Gastroesophageal sphincter (tissue), 4 donors: Measurements from ENCODE around the gene ZNF436. TPM values are rescaled to one million over a fixed set of nuclear protein-coding genes. Genes with fewer than 3 reads are reported as not detected.
A peak's percentile ranks its signal among the peaks of the same experiment; 100 is the strongest.

Experiments
- ATAC-seq: fragments of 150-250 bp; one replicate; pipeline ENCODE4 v1.9.1; 2016; ENCODE audit warnings: mild to moderate bottlenecking, moderate library complexity
- H3K27ac ChIP-seq, 4 donors: fragments of 200-600 bp; sonication (generic) in 3 of 4; 1 replicate in 3 of 4; 2 replicates in 1 of 4; pipeline ENCODE4 v1.5.1; 2016 to 2019
- H3K27me3 ChIP-seq: fragments of 200-600 bp; sonication (generic); one replicate; pipeline ENCODE4 v1.5.1; 2019
- H3K36me3 ChIP-seq, 2 donors: fragments of 200-600 bp; sonication (generic); one replicate each; pipeline ENCODE4 v1.5.1; 2019; ENCODE audit warnings: control low read depth in 1 of 2
- H3K4me1 ChIP-seq, 3 donors: fragments of 200-600 bp; sonication (generic); 1 replicate in 2 of 3; 2 replicates in 1 of 3; pipeline ENCODE4 v1.5.1; 2016 to 2019; ENCODE audit warnings: control low read depth in 2 of 3
- H3K4me3 ChIP-seq, 2 donors: fragments of 200-600 bp; sonication (generic); one replicate each; pipeline ENCODE4 v1.5.1; 2019; ENCODE audit warnings: mild to moderate bottlenecking in 1 of 2, moderate library complexity in 1 of 2
- H3K9me3 ChIP-seq, 3 donors: fragments of 200-600 bp; sonication (generic); one replicate each; pipeline ENCODE4 v1.5.1; 2017 to 2019; ENCODE audit warnings: control low read depth in 2 of 3
- EP300 ChIP-seq: sonication (generic); formaldehyde crosslinking; IDR thresholded peaks from one replicate; pipeline ENCODE4 v1.6.1; 2017; ENCODE audit warnings: antibody characterized with exemption, mild to moderate bottlenecking
- POLR2A ChIP-seq, 2 donors: fragments of 450-650 bp; IDR thresholded peaks; one replicate each; pipeline ENCODE4 v1.6.1; 2017; ENCODE audit warnings: antibody characterized with exemption in 2 of 2, mild to moderate bottlenecking in 2 of 2, moderate library complexity in 1 of 2
- POLR2AphosphoS5 ChIP-seq: sonication (generic); formaldehyde crosslinking; IDR thresholded peaks from one replicate; pipeline ENCODE4 v1.6.1; 2017; ENCODE audit warnings: antibody characterized with exemption
- WGBS, 2 donors: methylation state at CpG; one replicate each; pipeline ENCODE4 v1.1.5; 2018; ENCODE audit warnings: low coverage in 1 of 2; 5-methylcytosine and 5-hydroxymethylcytosine counted together
- total RNA-seq, 4 donors: library from RNA; depleted of rRNA; stranded (reverse); fragments of >200 nt; gene quantifications; one replicate each; pipeline ENCODE4 v1.1.0, GENCODE V29; 2016
- TF ChIP-seq, protein P1 (sequence below), 4 experiments: fragments of 200-600 bp in 2 of 4; fragments of 450-650 bp in 2 of 4; sonication (generic) in 1 of 4; IDR thresholded peaks; one replicate each; pipeline ENCODE4 v1.5.1; 2017 to 2019; ENCODE audit warnings: antibody characterized with exemption in 4 of 4, mild to moderate bottlenecking in 2 of 4, moderate library complexity in 2 of 4

Gene ZNF436
- total RNA-seq, 4 donors from 2014 or later = 14.9 to 18.8 (median 16.6) TPM

DNA sequence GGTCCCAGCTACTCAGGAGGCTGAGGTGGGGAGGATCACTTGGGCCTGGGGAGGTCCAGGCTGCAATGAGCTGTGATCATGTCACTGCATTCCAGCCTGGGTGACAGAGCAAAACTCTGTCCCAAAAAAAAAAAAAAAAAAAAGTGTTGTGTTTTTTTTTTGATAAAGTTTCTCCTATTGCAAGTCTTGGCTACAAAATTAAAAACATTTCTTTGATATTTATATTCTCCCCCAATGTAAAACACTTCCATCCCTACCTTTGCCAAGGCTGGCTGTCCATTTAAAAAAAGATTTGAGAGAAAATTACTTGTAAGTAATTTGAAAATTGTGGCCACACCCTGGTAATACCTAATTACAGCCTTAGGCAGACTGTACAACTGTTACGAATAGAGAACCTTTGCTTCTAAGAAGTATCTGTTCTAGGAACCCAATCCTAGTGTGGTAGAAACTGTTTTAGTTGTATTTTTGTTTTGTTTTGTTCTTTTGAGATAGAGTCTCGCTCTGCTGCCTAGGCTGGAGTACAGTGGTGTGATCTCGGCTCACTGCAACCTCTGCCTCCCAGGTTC is 11.2 kb downstream of the ZNF436 start:
- WGBS, 2 donors = 94 to 100% methylated on average over 1 to 2 of the region's 3 CpGs
- Histone ChIP-seq H3K4me3 (no peak overlapping the region), H3K27ac (peak overlapping the region in 1 of 4 donors; percentile 26), H3K9me3 (peaks cover 3 to 42% (median 17%) of the 10 kb centered on the region in 3 donors), H3K4me1 (peaks cover 0 to 20% (median 0%) of the 10 kb centered on the region in 3 donors), H3K27me3 (no peaks in the 10 kb centered on the region), H3K36me3 (peaks cover 20 to 53% of the 10 kb centered on the region in 2 donors)
- TF ChIP-seq, protein P1, sequence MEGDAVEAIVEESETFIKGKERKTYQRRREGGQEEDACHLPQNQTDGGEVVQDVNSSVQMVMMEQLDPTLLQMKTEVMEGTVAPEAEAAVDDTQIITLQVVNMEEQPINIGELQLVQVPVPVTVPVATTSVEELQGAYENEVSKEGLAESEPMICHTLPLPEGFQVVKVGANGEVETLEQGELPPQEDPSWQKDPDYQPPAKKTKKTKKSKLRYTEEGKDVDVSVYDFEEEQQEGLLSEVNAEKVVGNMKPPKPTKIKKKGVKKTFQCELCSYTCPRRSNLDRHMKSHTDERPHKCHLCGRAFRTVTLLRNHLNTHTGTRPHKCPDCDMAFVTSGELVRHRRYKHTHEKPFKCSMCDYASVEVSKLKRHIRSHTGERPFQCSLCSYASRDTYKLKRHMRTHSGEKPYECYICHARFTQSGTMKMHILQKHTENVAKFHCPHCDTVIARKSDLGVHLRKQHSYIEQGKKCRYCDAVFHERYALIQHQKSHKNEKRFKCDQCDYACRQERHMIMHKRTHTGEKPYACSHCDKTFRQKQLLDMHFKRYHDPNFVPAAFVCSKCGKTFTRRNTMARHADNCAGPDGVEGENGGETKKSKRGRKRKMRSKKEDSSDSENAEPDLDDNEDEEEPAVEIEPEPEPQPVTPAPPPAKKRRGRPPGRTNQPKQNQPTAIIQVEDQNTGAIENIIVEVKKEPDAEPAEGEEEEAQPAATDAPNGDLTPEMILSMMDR (IDR thresholded peaks at IDR 0.05) = no peak
- TF ChIP-seq POLR2AphosphoS5 (no peak), EP300 (no peak), POLR2A (IDR thresholded peaks at IDR 0.05) (no peak)
- ATAC-seq = no peak

DNA sequence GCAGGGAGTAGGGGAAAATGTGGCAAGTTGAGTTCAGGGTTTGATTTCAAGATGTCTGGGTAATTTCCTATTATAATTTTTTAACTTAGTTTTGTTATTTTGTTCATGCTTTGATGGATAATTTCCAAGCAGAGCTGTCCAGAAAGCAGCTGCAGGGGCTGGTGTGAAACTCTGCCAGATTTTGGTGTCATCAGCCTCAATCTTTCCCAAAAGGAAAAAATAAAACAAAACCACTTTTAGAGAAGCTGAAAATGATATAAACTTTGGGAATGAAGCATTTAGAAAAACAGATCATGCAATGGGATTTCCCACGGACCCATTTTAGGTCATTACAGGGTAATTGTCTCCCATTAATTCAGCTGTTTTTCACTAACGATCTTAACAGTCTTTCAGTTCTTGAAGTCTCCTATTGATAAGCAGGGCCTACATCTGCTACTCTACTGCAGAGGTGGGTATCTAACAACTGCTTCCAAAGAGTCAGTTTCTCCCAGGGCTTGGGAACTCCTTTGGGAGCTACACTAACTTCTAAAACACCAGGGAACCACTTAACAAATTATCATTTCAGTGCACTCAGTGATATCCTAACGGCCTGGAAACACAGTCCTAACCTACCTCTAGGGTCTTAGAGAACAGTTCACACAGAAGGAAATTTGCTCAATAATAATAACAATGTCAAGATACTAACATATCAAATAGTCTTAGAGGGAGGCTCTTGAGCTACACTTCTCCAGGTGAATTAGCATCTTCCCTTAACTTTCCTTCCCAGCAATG is 12.3 kb downstream of the ZNF436 start:
- H3K4me3 ChIP-seq = no peak overlapping the region
- H3K9me3 ChIP-seq = peaks cover under 1 to 31% (median 11%) of the 10 kb centered on the region in 3 donors
- ATAC-seq = no peak
- H3K36me3 ChIP-seq = peaks cover 12 to 43% of the 10 kb centered on the region in 2 donors
- WGBS, 2 donors = 21 to 27% methylated on average over 3 of the region's 3 CpGs
- no peak for TF ChIP-seq POLR2A (IDR thresholded peaks at IDR 0.05)
- TF ChIP-seq POLR2AphosphoS5 = no peak
- no peak for TF ChIP-seq EP300
- TF ChIP-seq, protein P1 (IDR thresholded peaks at IDR 0.05) = no peak
- H3K27me3 ChIP-seq = no peaks in the 10 kb centered on the region
- peak overlapping the region in 2 of 4 donors; percentile 20 to 26 for H3K27ac ChIP-seq
- peaks cover 0 to 20% (median 0%) of the 10 kb centered on the region in 3 donors for H3K4me1 ChIP-seq

DNA sequence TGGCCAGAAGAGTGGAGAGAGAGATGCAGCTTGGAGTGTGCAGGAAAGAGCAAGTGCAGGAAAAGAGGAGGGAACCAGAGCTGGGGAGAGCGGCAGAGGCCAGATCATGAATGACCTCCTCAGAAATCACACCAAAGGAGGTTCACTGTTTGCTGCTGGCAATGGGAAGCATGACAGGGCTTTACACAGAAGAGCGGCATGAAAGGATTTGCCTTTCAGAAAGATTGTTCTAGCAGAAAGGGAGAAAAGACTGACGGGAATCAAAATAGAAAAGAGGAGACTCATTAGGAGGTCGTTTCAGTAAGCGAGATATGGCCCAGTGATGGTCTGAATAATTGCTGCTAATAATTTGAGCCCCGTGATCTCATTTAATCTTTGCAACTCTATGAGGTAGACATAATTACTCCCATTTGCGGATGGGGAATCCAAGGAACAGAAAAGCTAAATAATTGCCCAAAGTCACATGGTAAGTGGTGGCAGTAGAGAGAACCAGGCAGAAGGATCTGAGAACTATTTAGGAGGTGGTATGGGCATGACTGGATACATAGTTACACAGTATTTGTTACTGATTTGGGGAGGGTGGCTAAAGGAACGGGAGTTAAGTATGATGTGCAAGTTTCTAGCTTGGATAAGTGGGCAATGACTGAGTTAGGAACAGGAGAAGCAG is 13.0 kb downstream of the ZNF436 start:
- H3K27me3 ChIP-seq = no peaks in the 10 kb centered on the region
- H3K9me3 ChIP-seq = peaks cover 0 to 24% (median 5%) of the 10 kb centered on the region in 3 donors
- 76% methylated on average over 8 of the region's 8 CpGs for WGBS, 2 donors
- H3K4me3 ChIP-seq = no peak overlapping the region
- H3K4me1 ChIP-seq = peaks cover 0 to 20% (median 0%) of the 10 kb centered on the region in 3 donors
- TF ChIP-seq EP300 (no peak), POLR2AphosphoS5 (no peak)
- no peak for ATAC-seq
- peaks cover 5 to 36% of the 10 kb centered on the region in 2 donors for H3K36me3 ChIP-seq
- peak overlapping the region in 1 of 4 donors; percentile 26 for H3K27ac ChIP-seq

DNA sequence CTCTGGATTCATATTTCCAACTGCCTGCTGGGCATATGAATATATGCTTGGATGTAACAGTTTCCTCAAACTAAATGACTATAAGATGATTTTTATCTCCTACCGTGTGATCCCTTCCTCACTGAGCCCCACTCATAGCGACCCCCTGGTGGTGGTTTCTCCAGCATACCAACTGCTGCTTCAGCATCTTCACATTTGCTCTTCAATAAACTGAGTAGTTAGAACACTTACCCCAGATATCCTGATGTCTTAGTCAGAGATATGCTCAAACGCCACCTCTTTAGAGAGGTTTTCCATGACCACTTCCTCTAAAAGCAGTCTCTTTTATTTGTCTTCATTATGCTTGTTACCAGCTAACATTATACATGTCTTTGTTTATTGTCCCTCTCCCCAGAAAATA is 15.4 kb downstream of the ZNF436 start:
- Histone ChIP-seq H3K9me3 (peaks cover 0 to 4% (median 0%) of the 10 kb centered on the region in 3 donors), H3K27ac (no peak overlapping the region), H3K4me3 (no peak overlapping the region), H3K36me3 (peaks cover 0 to 12% of the 10 kb centered on the region in 2 donors), H3K27me3 (no peaks in the 10 kb centered on the region), H3K4me1 (peaks cover 0 to 20% (median 0%) of the 10 kb centered on the region in 3 donors)
- TF ChIP-seq, protein P1 (IDR thresholded peaks at IDR 0.05) = no peak
- TF ChIP-seq POLR2A (IDR thresholded peaks at IDR 0.05) = no peak
- no peak for TF ChIP-seq EP300
- TF ChIP-seq POLR2AphosphoS5 = no peak
- no peak for ATAC-seq
- 47 to 50% methylated on average over 2 to 3 of the region's 3 CpGs for WGBS, 2 donors

DNA sequence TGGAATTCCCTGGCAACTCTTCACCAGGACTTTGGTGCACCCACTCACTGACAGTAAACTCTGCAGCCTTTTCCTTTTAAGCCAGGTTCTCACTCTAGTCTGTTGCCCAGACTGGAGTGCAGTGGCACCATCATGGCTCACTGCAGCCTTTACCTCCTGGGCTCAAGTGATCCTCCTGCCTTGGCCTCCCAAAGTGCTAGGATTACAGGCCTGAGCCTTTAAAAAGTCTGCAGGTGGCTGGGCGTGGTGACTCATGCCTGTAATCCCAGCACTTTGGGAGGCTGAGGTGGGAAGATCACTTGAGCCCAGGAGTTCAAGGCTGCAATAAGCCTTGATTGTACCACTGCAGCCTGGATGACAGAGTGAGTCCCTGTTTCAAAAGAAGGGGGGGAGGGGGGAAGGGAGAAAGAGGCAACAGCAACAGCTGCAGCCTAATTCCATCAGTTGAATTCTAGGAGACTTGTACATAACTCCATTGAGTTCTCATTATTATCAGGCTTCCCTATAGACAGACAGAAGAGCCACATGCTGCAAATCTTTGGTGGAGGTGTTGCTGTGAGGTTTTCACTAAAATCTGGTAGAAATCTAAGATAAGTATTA is 17.4 kb downstream of the ZNF436 start:
- Histone ChIP-seq H3K4me1 (peaks cover 0 to 11% (median 0%) of the 10 kb centered on the region in 3 donors), H3K36me3 (no peaks in the 10 kb centered on the region), H3K9me3 (no peaks in the 10 kb centered on the region), H3K4me3 (no peak overlapping the region), H3K27me3 (no peaks in the 10 kb centered on the region), H3K27ac (no peak overlapping the region)
- no peak for ATAC-seq
- TF ChIP-seq EP300 (no peak), POLR2A (IDR thresholded peaks at IDR 0.05) (no peak), POLR2AphosphoS5 (no peak)
- TF ChIP-seq, protein P1 (IDR thresholded peaks at IDR 0.05) = no peak
- no CpG with 5 or more reads among the region's 1 CpG for WGBS, 2 donors
